ENCODE data around the gene CNPY4.

The CNPY4 gene

GRCh38 chr7:100091411-100092181, 27.8 kb upstream of the CNPY4 start:
- no peak for DNase-seq (ENCODE audit: low spot score)

- DNase-seq (ENCODE audit: low spot score) = peak; percentile 75
Measured at GRCh38 chr7:100093054-100093453, 26.4 kb upstream of the CNPY4 start.

GRCh38 chr7:100093498-100093897, 25.9 kb upstream of the CNPY4 start:
- no peak for DNase-seq (ENCODE audit: low spot score)

GRCh38 chr7:100093925-100094486, 25.4 kb upstream of the CNPY4 start:
- no peak for DNase-seq (ENCODE audit: low spot score)

- no peak for DNase-seq (ENCODE audit: low spot score)
Measured at GRCh38 chr7:100095289-100095688, 24.1 kb upstream of the CNPY4 start.

GRCh38 chr7:100095704-100096103, 23.7 kb upstream of the CNPY4 start:
- DNase-seq (ENCODE audit: low spot score) = no peak

- no peak for DNase-seq (ENCODE audit: low spot score)
Measured at GRCh38 chr7:100098913-100099312, 20.5 kb upstream of the CNPY4 start.

- DNase-seq (ENCODE audit: low spot score) = no peak
Measured at GRCh38 chr7:100099452-100099851, 20.0 kb upstream of the CNPY4 start.

GRCh38 chr7:100100420-100101015, 18.9 kb upstream of the CNPY4 start:
- DNase-seq (ENCODE audit: low spot score) = peak; percentile 96

GRCh38 chr7:100101016-100101862, 18.2 kb upstream of the CNPY4 start, which contains the start of the genes AP4M1 and MCM7:
Gene AP4M1 (plus strand): TSS chr7:100101643. CDS start chr7:100101715, 72 bp downstream.
Gene MCM7 (minus strand): TSS chr7:100101397. CDS start chr7:100101294, 103 bp downstream.
- peak; percentile 99 for DNase-seq (ENCODE audit: low spot score)

- DNase-seq (ENCODE audit: low spot score) = no peak
Measured at GRCh38 chr7:100102950-100103840, 16.2 kb upstream of the CNPY4 start.

GRCh38 chr7:100105534-100105933, 13.9 kb upstream of the CNPY4 start:
- DNase-seq (ENCODE audit: low spot score) = no peak

GRCh38 chr7:100106633-100107032, 12.8 kb upstream of the CNPY4 start:
- DNase-seq (ENCODE audit: low spot score) = no peak

GRCh38 chr7:100107125-100107737, 12.2 kb upstream of the CNPY4 start:
- no peak for DNase-seq (ENCODE audit: low spot score)

- no peak for DNase-seq (ENCODE audit: low spot score)
Measured at GRCh38 chr7:100107890-100108289, 11.5 kb upstream of the CNPY4 start.

- DNase-seq (ENCODE audit: low spot score) = no peak
Measured at GRCh38 chr7:100109521-100110163, 9.8 kb upstream of the CNPY4 start.

- no peak for DNase-seq (ENCODE audit: low spot score)
Measured at GRCh38 chr7:100111156-100111555, 8.3 kb upstream of the CNPY4 start.

- DNase-seq (ENCODE audit: low spot score) = no peak
Measured at GRCh38 chr7:100111914-100112313, 7.5 kb upstream of the CNPY4 start.

GRCh38 chr7:100115026-100115425, 4.4 kb upstream of the CNPY4 start:
- DNase-seq (ENCODE audit: low spot score) = no peak

GRCh38 chr7:100118388-100119071, 904 bp upstream of the CNPY4 start:
- no peak for DNase-seq (ENCODE audit: low spot score)
